HFFc6 (cell line): ENCODE results near the gene MGAT4C. TPM values are rescaled to one million over a fixed set of nuclear protein-coding genes. Genes with fewer than 3 reads are reported as not detected.

Source experiments
- DNase-seq: peaks from one replicate; pipeline ENCODE4 v3.0.0-alpha.2; 2018
- H3K27ac Mint-ChIP-seq: 2 replicates; pipeline ENCODE4 v1.8.0; 2020; ENCODE audit warnings: mild to moderate bottlenecking, mixed read lengths
- H3K27me3 Mint-ChIP-seq: 2 replicates; pipeline ENCODE4 v1.8.0; 2021; ENCODE audit warnings: mild to moderate bottlenecking, moderate library complexity, mixed read lengths; ENCODE audit not compliant: insufficient read depth
- H3K36me3 Mint-ChIP-seq: 2 replicates; pipeline ENCODE4 v1.8.0; 2021; ENCODE audit warnings: low read depth, mixed read lengths
- H3K4me1 Mint-ChIP-seq: 2 replicates; pipeline ENCODE4 v1.8.0; 2020; ENCODE audit warnings: low read depth, mixed read lengths
- H3K4me3 Mint-ChIP-seq: 2 replicates; pipeline ENCODE4 v1.8.0; 2020; ENCODE audit warnings: mild to moderate bottlenecking, moderate library complexity, mixed read lengths
- H3K9me3 Mint-ChIP-seq: 2 replicates; pipeline ENCODE4 v1.8.0; 2020; ENCODE audit warnings: mild to moderate bottlenecking, mixed read lengths
- total RNA-seq, 6 experiments: library from RNA; stranded (reverse); fragmentation: NEBNext Ultra II Directional; extraction: Animal tissue kit (Norgen Biotek cat#: 25700); gene quantifications; 2 replicates in 1 of 6; 3 replicates in 5 of 6; pipeline ENCODE4 v1.2.3, GENCODE V29; 2021
- TF ChIP-seq, protein P1 (sequence below): fragments of 200-600 bp; sonication (generic); IDR thresholded peaks from 2 replicates; pipeline ENCODE4 v1.5.0; 2021; ENCODE audit warnings: antibody characterized with exemption, mild to moderate bottlenecking

The MGAT4C gene
- total RNA-seq, 6 experiments from 2014 or later = not detected

GRCh38 chr12:86186449-86186848 lies 69.7 kb downstream of the MGAT4C start:
- TF ChIP-seq, protein P1, sequence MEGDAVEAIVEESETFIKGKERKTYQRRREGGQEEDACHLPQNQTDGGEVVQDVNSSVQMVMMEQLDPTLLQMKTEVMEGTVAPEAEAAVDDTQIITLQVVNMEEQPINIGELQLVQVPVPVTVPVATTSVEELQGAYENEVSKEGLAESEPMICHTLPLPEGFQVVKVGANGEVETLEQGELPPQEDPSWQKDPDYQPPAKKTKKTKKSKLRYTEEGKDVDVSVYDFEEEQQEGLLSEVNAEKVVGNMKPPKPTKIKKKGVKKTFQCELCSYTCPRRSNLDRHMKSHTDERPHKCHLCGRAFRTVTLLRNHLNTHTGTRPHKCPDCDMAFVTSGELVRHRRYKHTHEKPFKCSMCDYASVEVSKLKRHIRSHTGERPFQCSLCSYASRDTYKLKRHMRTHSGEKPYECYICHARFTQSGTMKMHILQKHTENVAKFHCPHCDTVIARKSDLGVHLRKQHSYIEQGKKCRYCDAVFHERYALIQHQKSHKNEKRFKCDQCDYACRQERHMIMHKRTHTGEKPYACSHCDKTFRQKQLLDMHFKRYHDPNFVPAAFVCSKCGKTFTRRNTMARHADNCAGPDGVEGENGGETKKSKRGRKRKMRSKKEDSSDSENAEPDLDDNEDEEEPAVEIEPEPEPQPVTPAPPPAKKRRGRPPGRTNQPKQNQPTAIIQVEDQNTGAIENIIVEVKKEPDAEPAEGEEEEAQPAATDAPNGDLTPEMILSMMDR = no peak
- Mint-ChIP-seq H3K9me3 (peaks cover 27% of the 10 kb centered on the region), H3K4me3 (no peak overlapping the region), H3K27ac (no peak overlapping the region), H3K4me1 (no peaks in the 10 kb centered on the region), H3K27me3 (peaks cover 3% of the 10 kb centered on the region; the same call in 1 of the 2 replicates), H3K36me3 (no peaks in the 10 kb centered on the region)
- no peak for DNase-seq

- no peak for DNase-seq
- peaks cover 29% of the 10 kb centered on the region for H3K9me3 Mint-ChIP-seq
- H3K27me3 Mint-ChIP-seq = peaks cover 3% of the 10 kb centered on the region; the same call in 1 of the 2 replicates
- H3K27ac Mint-ChIP-seq = no peak overlapping the region
- TF ChIP-seq, protein P1 = no peak
- H3K4me3 Mint-ChIP-seq = no peak overlapping the region
- H3K4me1 Mint-ChIP-seq = no peaks in the 10 kb centered on the region
- no peaks in the 10 kb centered on the region for H3K36me3 Mint-ChIP-seq
Measured at GRCh38 chr12:86179855-86180254, 76.3 kb downstream of the MGAT4C start.

GRCh38 chr12:86174188-86174587 lies 82.0 kb downstream of the MGAT4C start:
- DNase-seq = no peak
- H3K4me3 Mint-ChIP-seq = no peak overlapping the region

GRCh38 chr12:86172913-86173443 lies 83.2 kb downstream of the MGAT4C start:
- no peak overlapping the region for H3K4me3 Mint-ChIP-seq
- no peaks in the 10 kb centered on the region for H3K36me3 Mint-ChIP-seq
- H3K9me3 Mint-ChIP-seq = peaks cover 19% of the 10 kb centered on the region; the same call in 1 of the 2 replicates
- DNase-seq = no peak
- H3K27ac Mint-ChIP-seq = no peak overlapping the region
- TF ChIP-seq, protein P1 = no peak
- H3K4me1 Mint-ChIP-seq = no peaks in the 10 kb centered on the region
- H3K27me3 Mint-ChIP-seq = no peaks in the 10 kb centered on the region

More at GRCh38 chr12:86174188-86174587, 82.0 kb downstream of the MGAT4C start:
- H3K36me3 Mint-ChIP-seq = no peaks in the 10 kb centered on the region
- no peak overlapping the region for H3K27ac Mint-ChIP-seq
- H3K4me1 Mint-ChIP-seq = no peaks in the 10 kb centered on the region
- no peaks in the 10 kb centered on the region for H3K27me3 Mint-ChIP-seq
- H3K9me3 Mint-ChIP-seq = peaks cover 19% of the 10 kb centered on the region
- TF ChIP-seq, protein P1 = no peak

DNA sequence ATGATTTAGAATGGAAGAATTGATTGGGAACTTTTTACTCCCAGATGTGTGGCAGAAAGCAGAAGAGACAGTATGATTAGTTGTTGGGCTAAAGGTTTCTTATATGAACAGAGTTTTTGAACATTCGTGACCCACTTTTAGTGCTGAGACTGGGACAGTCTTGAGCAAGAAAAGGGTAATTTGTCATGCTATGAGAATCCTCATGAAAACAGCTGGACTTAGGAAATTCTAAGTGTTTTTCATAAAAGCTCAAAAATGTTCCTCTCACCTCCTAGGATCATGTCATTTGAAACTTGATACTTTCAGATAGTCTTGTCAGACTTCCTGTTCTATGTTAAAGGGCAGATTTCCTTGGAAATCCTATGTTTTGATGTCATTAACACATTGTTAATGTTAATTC lies 86.1 kb downstream of the MGAT4C start:
- TF ChIP-seq, protein P1 = no peak
- no peaks in the 10 kb centered on the region for H3K36me3 Mint-ChIP-seq
- no peak overlapping the region for H3K4me3 Mint-ChIP-seq
- H3K9me3 Mint-ChIP-seq = peaks cover 14% of the 10 kb centered on the region; the same call in 1 of the 2 replicates
- H3K27me3 Mint-ChIP-seq = no peaks in the 10 kb centered on the region
- H3K4me1 Mint-ChIP-seq = no peaks in the 10 kb centered on the region
- H3K27ac Mint-ChIP-seq = no peak overlapping the region
- no peak for DNase-seq

- no peak overlapping the region for H3K4me3 Mint-ChIP-seq
- H3K27me3 Mint-ChIP-seq = no peaks in the 10 kb centered on the region
- TF ChIP-seq, protein P1 = no peak
- no peak overlapping the region for H3K27ac Mint-ChIP-seq
- no peaks in the 10 kb centered on the region for H3K4me1 Mint-ChIP-seq
- no peak for DNase-seq
- no peaks in the 10 kb centered on the region for H3K36me3 Mint-ChIP-seq
- H3K9me3 Mint-ChIP-seq = peaks cover 48% of the 10 kb centered on the region
Measured at GRCh38 chr12:86158956-86159355, 97.2 kb downstream of the MGAT4C start.
